SK-N-SH treated with all-trans-retinoic acid at 6 μM for 48 hours (cell line): ENCODE results near the gene GPC3.

Experiments
- ARNTL ChIP-seq: fragments of 450-650 bp; formaldehyde crosslinking; IDR thresholded peaks from 2 replicates; pipeline ENCODE4 v1.5.0; 2020; ENCODE audit warnings: low read depth, mild to moderate bottlenecking, moderate library complexity, borderline replicate concordance
- BACH2 ChIP-seq: fragments of 250-450 bp; sonication (Bioruptor Pico); IDR thresholded peaks from 2 replicates; pipeline ENCODE4 v1.9.0; 2021; ENCODE audit warnings: mild to moderate bottlenecking, borderline replicate concordance
- ISL1 ChIP-seq: fragments of 250-450 bp; sonication (Bioruptor Pico); IDR thresholded peaks from 2 replicates; pipeline ENCODE4 v2.1.2; 2022; ENCODE audit warnings: mild to moderate bottlenecking, moderate library complexity
- PPARA ChIP-seq: fragments of 250-450 bp; sonication (Bioruptor Pico); IDR thresholded peaks from 2 replicates; pipeline ENCODE4 v1.5.0; 2020; ENCODE audit warnings: mild to moderate bottlenecking, borderline replicate concordance
- SNAI2 ChIP-seq: fragments of 250-450 bp; sonication (Bioruptor Pico); IDR thresholded peaks from 2 replicates; pipeline ENCODE4 v1.5.0; 2020; ENCODE audit warnings: mild to moderate bottlenecking, moderate library complexity
- TCF4 ChIP-seq: fragments of 250-450 bp; sonication (Bioruptor Pico); IDR thresholded peaks from 2 replicates; pipeline ENCODE4 v1.8.0; 2021; ENCODE audit warnings: mild to moderate bottlenecking, moderate library complexity, borderline replicate concordance
- TOX ChIP-seq: fragments of 250-450 bp; sonication (Bioruptor Pico); IDR thresholded peaks from 2 replicates; pipeline ENCODE4 v1.8.0; 2021; ENCODE audit warnings: mild to moderate bottlenecking, moderate library complexity, borderline replicate concordance
- ZFP30 ChIP-seq: fragments of 450-650 bp; formaldehyde crosslinking; IDR thresholded peaks from 2 replicates; pipeline ENCODE4 v1.5.0; 2022; ENCODE audit warnings: mild to moderate bottlenecking, moderate library complexity
- ZNF70 ChIP-seq: fragments of 450-650 bp; formaldehyde crosslinking; IDR thresholded peaks from 2 replicates; pipeline ENCODE4 v1.5.0; 2020; ENCODE audit warnings: mild to moderate bottlenecking, moderate library complexity
- TF ChIP-seq, protein P1 (sequence below): fragments of 250-450 bp; sonication (Bioruptor Pico); IDR thresholded peaks from 2 replicates; pipeline ENCODE4 v1.8.0; 2020; ENCODE audit warnings: mild to moderate bottlenecking, moderate library complexity, borderline replicate concordance

DNA sequence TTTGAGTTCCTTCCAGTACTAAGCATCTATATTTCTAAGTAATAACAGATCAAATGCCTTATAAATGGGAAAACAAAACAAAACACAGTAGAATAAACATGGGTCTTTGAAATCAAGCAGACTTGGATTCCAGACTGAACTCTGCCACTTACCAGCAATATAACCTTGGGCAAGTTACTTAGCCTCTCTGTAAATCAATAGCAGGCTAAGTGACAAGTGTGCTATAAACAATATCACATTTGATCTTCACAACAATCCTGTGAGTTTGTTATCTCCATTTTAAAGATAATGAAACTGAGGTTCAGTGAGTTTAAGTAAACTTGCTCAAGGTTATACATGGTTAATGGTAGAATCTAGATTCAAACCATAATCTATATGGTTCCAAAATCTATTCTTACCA is 165.8 kb downstream of the GPC3 start:
- TF ChIP-seq ZFP30 (CRISPR knock-in tag) = no peak
- TF ChIP-seq, protein P1, sequence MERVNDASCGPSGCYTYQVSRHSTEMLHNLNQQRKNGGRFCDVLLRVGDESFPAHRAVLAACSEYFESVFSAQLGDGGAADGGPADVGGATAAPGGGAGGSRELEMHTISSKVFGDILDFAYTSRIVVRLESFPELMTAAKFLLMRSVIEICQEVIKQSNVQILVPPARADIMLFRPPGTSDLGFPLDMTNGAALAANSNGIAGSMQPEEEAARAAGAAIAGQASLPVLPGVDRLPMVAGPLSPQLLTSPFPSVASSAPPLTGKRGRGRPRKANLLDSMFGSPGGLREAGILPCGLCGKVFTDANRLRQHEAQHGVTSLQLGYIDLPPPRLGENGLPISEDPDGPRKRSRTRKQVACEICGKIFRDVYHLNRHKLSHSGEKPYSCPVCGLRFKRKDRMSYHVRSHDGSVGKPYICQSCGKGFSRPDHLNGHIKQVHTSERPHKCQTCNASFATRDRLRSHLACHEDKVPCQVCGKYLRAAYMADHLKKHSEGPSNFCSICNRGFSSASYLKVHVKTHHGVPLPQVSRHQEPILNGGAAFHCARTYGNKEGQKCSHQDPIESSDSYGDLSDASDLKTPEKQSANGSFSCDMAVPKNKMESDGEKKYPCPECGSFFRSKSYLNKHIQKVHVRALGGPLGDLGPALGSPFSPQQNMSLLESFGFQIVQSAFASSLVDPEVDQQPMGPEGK (CRISPR knock-in tag) = no peak
- TF ChIP-seq ZNF70 (CRISPR knock-in tag) = no peak
- no peak for TF ChIP-seq TCF4
- no peak for TF ChIP-seq ARNTL (CRISPR knock-in tag)
- no peak for TF ChIP-seq ISL1 (CRISPR knock-in tag)
- TF ChIP-seq TOX = no peak
- TF ChIP-seq SNAI2 = no peak
- TF ChIP-seq BACH2 (CRISPR knock-in tag) = no peak
- TF ChIP-seq PPARA (CRISPR knock-in tag) = no peak
